Neural progenitor cell (in vitro differentiated cells): ENCODE measurements around the gene EPHB2.

ENCODE experiments used
- EZH2 ChIP-seq: fragments of 200-600 bp; sonication (generic); IDR thresholded peaks from 2 replicates; pipeline ENCODE4 v1.6.1; 2017; ENCODE audit warnings: antibody characterized with exemption, mild to moderate bottlenecking, moderate library complexity
- TF ChIP-seq, protein P1 (sequence below): fragments of 200-600 bp; sonication (generic); IDR thresholded peaks from 2 replicates; pipeline ENCODE4 v1.5.1; 2017; ENCODE audit warnings: antibody characterized with exemption, mild to moderate bottlenecking

DNA sequence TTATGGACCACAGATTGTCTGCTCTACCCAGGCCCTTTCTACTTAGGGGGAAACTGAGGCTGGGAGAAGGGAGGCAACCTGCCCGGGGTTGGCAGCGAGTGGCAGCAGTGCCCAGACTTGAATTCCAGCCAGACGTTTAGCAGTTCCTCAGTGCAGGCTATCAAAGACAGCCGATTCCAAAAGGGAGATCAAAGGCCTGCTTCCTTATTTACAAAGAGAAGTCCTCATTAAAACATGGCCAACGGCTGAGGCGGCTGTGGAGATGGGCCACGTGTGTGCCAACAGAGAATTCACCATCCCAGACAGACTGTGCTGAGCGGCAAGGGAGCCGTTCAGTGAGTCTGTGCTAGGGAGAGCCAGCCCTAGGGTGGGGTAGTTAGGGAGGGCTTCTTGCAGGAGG is 29.9 kb upstream of the EPHB2 start:
- TF ChIP-seq, protein P1, sequence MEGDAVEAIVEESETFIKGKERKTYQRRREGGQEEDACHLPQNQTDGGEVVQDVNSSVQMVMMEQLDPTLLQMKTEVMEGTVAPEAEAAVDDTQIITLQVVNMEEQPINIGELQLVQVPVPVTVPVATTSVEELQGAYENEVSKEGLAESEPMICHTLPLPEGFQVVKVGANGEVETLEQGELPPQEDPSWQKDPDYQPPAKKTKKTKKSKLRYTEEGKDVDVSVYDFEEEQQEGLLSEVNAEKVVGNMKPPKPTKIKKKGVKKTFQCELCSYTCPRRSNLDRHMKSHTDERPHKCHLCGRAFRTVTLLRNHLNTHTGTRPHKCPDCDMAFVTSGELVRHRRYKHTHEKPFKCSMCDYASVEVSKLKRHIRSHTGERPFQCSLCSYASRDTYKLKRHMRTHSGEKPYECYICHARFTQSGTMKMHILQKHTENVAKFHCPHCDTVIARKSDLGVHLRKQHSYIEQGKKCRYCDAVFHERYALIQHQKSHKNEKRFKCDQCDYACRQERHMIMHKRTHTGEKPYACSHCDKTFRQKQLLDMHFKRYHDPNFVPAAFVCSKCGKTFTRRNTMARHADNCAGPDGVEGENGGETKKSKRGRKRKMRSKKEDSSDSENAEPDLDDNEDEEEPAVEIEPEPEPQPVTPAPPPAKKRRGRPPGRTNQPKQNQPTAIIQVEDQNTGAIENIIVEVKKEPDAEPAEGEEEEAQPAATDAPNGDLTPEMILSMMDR, result no peak
- TF ChIP-seq EZH2, result no peak
